Peyer's patch (tissue), 4 donors: Measurements from ENCODE around the gene AOPEP.

Experiments used
- POLR2A ChIP-seq, 2 donors: fragments of 450-650 bp; IDR thresholded peaks; one replicate each; pipeline ENCODE4 v1.5.1; 2017; ENCODE audit warnings: antibody characterized with exemption in 2 of 2, mild to moderate bottlenecking in 2 of 2, moderate library complexity in 2 of 2
- TF ChIP-seq, protein P1 (sequence below), 6 experiments: fragments of 450-650 bp in 4 of 6; fragments of 200-600 bp in 2 of 6; sonication (generic) in 1 of 6; IDR thresholded peaks; one replicate each; pipeline ENCODE4 v1.5.1; 2017 to 2019; ENCODE audit warnings: antibody characterized with exemption in 6 of 6, mild to moderate bottlenecking in 3 of 6, moderate library complexity in 1 of 6

DNA sequence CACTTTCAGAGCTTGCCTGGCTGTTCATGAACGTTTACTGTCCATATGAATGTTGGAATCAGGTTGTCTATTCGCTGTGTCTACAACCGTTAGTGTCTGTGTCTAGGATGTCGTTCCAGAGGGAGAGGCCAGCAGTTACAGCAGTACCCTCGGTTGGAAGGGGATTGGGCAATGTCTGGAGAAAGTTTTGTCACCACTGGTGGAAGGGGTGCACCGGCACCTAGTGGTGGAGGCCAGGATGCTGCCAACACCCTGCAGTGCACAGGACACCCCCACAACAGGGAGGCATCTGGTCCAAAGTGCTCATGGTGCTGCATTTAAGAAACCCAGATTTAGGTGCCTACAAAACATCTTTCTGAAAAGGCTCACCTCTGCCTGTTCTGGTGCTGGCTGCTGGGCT, 370.3 kb downstream of the AOPEP start:
- TF ChIP-seq, protein P1, sequence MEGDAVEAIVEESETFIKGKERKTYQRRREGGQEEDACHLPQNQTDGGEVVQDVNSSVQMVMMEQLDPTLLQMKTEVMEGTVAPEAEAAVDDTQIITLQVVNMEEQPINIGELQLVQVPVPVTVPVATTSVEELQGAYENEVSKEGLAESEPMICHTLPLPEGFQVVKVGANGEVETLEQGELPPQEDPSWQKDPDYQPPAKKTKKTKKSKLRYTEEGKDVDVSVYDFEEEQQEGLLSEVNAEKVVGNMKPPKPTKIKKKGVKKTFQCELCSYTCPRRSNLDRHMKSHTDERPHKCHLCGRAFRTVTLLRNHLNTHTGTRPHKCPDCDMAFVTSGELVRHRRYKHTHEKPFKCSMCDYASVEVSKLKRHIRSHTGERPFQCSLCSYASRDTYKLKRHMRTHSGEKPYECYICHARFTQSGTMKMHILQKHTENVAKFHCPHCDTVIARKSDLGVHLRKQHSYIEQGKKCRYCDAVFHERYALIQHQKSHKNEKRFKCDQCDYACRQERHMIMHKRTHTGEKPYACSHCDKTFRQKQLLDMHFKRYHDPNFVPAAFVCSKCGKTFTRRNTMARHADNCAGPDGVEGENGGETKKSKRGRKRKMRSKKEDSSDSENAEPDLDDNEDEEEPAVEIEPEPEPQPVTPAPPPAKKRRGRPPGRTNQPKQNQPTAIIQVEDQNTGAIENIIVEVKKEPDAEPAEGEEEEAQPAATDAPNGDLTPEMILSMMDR (IDR thresholded peaks at IDR 0.05), result peak in 2 of 6 experiments; percentile 8 to 11
- no peak for TF ChIP-seq POLR2A (IDR thresholded peaks at IDR 0.05)
